GM18507 (cell line): ENCODE results near the gene LYRM4.

Experiments used
- DNase-seq: peaks from one replicate; pipeline ENCODE4 v3.0.0; 2011; ENCODE audit warnings: low read depth; ENCODE audit not compliant: insufficient read length; ENCODE audit errors: extremely low spot score
- FAIRE-seq: peaks from 2 replicates; lab custom pipeline; 2011; peaks lifted over from hg19 to GRCh38; lab: Jason Lieb, UNC

LYRM4 gene

DNA sequence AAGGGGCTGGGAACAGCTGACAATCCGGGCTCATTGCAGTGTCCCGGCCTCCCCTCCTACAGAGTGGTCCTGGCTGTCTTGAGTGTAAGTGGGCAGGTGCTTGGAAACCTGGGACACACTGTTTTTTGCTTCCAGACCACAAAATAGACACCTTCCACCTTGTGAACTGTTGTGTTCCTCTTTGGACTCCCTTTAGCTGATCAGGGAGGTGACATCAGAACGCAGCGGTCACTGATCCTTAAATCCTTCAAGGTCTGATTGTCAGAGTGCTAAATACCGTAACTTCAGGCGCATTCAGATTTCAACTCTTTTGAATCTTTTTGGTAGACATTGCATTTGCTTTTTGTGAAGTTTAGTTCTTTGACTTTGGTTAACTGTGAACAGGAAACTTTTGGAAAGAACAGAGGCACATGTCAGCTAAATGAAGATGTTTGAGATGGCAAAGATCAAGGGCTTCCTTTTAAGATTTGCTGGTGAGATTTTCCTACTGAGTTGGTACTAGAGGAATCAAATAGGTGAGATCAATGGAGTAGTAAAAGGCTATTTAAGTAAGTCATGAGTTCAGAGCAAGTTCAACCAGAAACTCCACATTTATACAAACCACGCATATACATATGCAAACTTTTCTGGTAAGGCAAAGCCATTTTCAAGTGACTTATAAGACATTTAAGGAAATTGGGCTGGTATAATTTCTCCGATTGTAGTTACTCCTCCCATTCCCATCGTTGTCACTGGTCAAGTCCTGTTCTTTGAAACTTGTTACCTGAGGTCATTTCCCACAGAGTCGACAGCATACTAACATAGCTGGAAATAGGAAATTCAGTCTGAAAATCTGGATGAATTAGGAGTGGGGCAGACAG, 169.3 kb downstream of the LYRM4 start:
- no peak for DNase-seq
- peak; percentile 65 for FAIRE-seq

DNA sequence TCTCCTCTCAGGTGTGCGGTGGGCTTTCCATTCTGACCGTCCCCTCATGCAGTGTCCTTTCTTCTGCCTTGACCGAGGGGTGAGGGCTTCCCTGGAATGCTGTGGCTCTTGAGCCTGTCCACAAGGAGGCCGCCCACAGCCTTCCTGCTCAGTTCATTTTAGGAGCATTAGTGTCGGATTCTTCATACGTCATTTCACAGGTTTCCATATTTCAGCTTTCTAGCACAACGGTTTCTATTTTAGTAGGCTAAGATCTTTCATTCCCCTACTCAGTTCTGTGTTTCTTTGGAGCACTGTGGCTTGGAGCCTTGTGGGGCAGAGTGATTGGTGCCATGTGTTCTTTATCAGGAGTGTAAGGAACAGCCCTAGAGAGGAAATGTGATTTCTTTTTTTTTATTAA, 170.1 kb downstream of the LYRM4 start:
- DNase-seq (no peak), FAIRE-seq (peak; percentile 59)

DNA sequence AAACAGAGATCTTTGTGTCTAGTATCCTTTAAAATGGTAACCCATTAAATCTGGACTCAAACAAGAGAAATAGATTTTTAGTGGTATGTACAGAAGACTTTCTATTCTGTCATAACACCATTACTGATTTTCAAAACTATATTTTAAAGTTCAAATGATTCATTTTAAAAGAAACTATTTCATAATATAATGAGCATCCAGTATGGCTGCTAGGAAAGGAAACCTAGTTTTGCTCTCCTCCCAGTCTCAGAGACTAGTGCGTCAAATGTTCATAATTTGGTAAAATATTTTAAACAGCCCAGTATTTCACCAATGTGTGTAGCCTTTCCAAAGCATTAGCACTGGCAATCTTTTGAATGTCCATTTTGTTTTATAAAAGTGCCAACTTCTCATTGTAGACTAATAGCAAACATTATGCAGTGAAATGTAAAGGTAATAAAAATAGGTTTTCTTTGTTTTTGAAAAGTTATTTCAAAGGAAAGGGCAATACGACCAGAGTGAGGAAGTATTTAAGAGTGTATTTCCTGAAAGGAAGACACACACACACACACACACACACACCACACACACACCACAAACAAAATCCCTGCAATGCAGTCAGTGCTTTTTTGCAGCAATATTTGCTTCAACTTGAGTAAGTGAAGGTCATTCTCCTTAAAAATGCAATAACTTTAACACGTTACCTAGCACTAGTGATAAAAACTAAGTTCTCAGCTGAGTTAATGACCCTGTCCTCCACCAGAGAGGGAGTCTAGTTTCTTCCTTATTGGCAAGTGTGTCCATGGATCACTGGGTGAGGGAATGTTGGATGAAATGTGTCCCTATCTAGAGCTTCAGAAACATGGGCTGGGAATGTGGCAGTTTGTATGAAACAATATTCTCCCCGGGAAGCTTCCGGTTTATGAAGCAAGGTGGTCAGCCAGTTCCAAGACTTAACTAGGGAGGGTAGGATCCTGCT, 171.0 kb downstream of the LYRM4 start:
- DNase-seq (no peak), FAIRE-seq (no peak)

DNA sequence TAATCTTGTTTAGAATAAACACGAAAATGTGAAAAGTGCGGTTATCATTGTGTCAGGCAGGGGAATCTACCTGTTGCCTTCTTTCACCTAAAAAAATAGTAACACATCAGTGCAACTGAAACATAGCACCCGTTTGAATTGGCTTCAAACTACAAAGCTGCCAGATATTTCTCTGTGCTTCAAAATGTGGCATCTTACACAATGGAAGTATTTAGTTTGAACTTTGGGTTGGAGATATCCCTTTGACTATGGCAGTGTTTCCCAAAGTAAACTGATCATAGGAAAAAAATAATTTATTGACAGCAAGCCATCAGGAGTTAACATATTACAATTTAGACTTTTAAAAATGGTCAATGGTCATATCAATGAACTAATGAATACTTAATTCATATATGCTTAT, 172.0 kb downstream of the LYRM4 start:
- FAIRE-seq (no peak), DNase-seq (no peak)

DNA sequence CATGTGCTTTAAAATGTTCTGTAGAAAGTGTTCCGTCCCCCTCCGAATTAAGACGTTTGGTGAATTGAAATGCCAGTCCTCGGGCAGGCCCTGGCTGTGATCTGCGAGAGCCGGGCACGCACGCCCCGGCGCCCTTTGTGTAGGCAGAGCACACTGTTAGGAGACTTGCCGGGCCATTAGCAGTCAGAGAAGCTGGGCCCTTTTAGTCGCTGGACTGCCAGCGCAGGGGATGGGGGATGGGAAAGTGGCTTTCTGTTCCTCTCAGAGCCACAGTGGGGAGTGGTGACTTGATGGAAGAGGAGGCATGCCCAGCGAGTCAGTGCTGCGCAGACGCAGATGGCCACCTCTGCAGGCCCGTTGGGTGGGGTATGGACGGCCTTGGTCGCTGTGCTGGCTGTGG, 173.4 kb downstream of the LYRM4 start:
- DNase-seq: no peak
- FAIRE-seq: no peak

DNA sequence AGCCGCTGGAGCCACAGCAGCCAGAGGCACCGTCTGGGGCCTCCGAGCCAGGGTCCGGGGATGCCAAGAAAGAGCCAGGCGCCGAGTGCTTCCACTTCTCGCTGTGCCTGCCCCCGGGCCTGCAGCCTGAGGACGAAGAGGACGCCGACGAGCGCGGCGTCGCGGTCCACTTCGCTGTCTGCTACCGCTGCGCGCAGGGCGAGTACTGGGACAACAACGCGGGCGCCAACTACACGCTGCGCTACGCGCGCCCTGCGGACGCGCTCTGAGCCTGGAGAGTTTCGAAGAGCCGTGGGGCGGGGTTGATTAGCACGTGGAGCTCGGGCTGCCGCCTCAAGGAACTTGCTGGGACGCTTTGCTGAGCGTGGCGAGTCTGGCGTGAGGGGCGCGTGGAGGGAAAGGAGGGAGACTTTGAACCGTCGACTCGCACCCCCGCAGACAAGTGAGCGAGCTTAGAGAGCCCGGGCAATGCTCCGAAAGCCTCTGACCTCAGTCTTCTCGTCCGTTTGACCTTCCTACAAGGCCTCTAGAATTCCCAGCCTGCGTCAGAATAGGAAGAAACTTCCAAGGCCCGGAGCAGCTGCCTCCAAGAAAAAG, 174.4 kb downstream of the LYRM4 start:
- DNase-seq (no peak), FAIRE-seq (no peak)

DNA sequence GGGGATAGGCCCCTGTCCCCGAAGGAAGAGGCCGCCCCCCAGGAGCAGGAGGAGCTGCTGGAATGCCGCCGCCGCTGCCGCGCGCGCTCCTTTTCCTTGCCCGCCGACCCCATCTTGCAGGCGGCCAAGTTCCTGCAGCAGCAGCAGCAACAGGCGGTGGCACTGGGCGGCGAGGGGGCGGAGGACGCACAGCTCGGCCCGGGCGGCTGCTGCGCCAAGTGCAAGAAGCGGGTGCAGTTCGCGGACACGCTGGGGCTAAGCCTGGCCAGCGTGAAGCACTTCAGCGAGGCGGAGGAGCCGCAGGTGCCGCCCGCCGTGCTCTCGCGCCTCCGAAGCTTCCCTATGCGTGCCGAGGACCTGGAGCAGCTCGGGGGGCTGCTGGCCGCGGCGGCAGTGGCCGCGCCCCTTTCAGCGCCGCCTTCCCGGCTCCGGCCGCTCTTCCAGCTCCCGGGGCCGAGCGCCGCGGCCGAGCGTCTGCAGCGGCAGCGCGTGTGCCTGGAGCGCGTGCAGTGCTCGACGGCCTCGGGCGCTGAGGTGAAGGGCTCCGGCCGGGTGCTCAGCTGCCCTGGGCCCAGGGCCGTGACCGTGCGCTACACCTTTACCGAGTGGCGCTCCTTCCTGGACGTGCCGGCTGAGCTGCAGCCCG, 175.0 kb downstream of the LYRM4 start:
- no peak for DNase-seq
- no peak for FAIRE-seq

DNA sequence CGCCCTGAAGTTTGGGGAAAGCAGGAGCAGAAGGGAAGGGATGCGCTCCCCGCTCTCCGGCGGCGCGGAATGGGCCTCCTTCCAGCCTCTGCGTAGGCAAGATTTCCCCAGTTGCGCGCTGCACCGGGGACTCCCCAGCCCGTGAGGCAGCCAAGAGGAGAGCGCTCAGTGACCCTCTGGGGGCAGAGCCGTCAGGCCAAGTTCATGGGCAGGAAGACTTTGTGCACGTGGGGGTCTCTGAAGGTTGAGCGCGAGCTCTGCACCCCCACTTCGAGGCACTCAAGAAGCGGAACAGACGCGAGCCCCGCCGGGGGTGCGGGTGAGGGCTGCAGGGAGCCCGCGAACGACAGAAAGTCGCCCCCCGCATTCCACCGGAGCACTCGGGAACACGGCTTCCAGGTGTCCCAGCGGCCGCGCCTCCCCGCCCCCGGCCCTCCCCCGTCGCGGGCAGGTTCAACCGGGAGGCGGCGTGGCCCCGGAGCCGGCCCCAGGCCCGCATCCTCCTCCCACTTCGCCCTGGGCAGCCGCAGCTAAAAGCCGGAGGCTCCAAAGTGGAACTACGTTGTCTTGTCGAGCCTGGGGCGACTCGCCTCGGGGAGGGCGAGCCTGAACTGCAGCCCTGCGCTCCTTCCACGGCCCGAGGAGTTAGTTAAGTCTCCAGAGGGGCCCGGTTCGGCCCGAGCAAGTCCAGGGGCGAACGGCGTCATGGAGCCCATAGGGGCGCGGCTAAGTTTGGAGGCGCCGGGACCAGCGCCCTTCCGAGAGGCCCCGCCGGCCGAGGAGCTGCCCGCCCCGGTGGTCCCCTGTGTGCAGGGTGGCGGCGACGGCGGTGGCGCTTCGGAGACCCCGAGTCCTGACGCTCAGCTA, 175.7 kb downstream of the LYRM4 start, which contains the start of gene PPP1R3G:
Gene PPP1R3G (plus strand): TSS at position 561 of the 867 bp plus-strand sequence. CDS start 145 bp downstream, at position 706.
- FAIRE-seq (peak; percentile 59), DNase-seq (no peak)

DNA sequence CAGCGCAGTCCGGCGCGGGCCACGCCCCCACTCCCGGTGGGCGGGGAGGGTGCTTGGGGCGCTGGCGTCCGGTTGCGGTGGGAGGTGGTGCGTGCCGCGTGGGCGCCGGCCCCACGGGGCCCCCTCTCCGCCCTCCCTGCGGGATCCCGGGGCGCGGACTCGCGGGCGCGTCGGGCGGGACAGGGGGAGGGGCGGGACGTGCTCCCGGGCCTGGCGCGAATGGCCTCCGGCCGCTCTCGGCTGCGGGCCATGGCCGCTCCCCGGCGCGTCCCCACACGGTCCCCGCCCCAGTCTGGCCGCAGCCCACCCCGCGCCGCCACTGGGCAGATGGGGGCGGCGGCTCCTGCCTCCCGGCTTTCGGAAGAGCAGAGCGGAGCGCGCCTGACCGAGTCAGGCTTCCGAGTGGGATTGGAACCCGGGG, 176.4 kb downstream of the LYRM4 start:
- FAIRE-seq: no peak
- DNase-seq: no peak

DNA sequence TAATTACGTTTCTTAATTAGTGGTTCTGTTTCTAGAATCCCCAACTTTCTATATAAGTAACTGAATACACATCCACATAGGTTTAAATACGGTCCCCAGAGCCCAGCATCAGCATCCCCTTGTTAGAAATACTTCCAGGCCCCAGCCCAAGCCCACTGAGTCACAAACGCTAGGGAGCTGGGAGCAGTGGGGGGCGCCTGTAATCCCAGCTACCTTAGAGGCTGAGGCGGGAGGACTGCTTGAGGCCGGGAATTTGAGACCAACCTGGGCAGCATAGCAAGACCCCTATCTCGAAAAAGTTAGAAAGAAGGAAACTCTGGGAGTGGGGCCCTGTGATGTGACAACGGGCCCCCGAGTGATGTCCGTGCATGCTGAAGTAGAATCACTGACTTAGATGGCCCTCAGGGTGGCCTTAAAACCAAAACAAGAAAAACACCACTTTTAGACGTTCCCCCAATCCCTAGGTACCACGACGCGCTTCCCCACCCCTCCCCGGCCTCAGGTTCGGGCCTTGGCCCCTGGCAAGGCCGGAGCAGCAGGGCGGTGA, 176.9 kb downstream of the LYRM4 start:
- DNase-seq: no peak
- no peak for FAIRE-seq

DNA sequence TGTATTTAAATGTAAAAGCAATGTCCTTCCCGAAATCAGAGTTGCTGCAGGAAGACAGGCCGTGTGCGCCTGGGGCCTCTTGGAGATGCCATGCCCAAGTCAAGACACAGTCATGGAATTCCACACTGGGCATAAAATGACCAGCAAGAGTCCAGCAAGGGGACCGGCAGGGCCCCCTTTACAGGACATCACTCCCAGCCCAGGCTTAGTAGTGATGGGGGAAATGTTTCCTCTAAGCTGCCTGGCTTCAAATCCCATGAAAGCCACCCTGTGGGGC, 177.5 kb downstream of the LYRM4 start:
- FAIRE-seq (no peak), DNase-seq (no peak)

DNA sequence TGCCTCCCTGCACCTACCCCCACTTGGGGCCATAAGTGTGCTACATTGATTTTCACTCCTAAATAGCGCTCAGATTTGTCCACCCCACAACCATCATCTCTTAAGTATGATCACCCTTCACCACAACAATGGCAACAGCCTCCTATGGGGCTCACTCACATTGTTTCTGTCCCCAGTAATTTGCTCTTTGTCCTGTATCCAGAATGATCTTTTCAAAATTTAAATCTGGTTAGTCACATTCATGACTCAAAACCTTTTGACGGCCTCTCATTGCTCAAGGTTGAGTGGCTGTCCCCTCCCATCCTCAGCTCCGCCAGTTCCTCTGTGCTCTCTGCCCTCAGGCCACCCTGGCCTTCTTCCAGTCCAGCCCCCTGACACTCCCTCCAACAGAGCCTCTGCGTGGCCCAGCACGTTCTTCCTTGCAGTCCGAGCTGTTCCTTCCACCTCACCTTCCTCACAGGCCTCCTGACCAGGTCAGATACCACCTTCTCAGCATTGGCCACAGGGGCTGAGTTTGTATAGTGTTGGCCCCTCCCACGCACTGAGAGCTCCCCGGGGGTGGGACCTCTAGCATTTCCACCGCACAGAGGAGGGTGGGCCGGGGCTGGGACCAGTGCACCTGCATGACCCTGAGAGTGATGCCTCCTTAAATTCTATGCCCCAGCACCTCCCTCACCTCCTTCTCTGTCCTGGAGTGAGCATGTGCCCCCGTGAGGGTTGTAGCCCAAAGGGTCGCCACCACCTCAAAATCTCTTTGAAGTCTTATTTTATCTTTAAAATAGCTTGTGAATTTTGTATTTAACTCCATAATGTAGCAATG, 178.1 kb downstream of the LYRM4 start:
- no peak for DNase-seq
- no peak for FAIRE-seq

DNA sequence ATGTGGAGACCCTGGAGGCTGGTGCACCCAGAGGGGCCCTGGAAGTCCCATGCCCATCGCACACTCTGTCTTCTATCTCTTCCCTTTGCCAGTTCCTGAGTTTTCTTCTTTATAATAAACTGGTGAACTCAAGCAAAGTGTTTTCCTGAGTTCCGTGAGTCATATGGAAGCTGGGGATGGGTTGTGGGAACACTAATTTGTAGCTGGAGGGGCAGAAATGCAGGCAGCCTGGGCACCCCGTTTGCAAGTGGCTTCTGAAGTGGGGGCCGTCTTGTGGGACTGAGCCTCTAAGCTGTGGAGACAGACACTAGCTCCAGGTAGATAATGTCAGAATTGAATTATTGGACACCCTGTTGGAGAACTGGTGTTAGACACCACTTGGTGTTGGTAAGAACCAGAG, 178.8 kb downstream of the LYRM4 start:
- no peak for FAIRE-seq

DNA sequence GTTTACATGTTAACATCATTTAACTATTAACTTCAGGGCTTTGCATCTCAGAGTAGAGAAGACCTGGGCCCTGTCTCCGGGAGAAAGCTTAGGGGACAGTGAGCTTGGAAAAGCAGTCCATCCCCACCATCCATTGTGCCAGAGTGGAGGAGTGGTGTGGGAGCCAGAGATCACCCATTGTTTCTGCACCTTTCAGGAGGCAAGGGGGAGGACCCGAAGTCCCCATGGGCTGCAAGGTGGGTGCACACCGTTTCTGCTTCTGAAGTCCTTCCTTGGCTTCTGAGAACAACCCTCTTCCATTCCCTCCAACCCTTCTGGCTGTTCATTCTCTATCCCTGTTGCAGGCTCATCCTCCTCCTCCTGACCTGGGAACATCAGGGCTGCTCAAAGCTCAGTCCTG, 179.6 kb downstream of the LYRM4 start:
- FAIRE-seq (no peak), DNase-seq (no peak)

More for the DNA sequence above, 178.8 kb downstream of the LYRM4 start:
- DNase-seq: no peak

DNA sequence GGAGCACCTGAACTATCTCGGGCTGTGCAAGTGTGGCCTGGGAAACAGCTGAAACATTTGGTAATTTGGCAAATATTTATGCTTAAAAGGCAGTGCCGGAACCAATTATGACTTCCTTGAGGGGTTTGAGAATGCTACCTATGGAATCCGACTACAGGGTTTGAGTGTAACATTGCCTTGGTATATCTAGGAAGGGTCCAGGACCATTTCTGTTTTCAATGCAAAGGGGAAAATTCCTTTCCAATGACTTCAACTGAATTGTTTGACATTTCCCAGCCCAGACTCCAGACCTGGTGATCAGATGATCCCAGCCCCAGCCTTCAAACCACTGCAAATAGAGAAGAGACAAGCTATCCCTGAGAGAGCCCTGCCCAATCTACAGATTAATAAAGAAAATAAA, 180.2 kb downstream of the LYRM4 start:
- FAIRE-seq (no peak), DNase-seq (no peak)

DNA sequence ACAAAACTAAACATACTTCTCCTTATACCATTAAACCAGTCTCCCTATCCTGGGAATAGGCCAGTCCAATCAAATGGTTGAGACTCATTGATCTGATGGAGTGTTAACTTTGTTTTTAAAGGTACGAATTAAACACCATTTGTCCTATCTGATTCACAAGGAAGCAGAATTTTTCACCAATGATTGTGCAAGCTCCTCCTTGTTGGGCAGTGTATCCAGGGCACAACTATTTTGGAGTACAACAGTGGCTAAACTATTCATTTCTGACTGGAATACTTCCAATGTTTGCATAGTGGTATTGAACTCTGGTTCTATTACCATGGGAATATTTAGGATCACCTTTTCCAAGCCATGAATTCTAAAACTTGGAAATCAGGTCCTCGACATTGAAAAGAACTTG, 181.1 kb downstream of the LYRM4 start:
- FAIRE-seq (no peak), DNase-seq (no peak)

DNA sequence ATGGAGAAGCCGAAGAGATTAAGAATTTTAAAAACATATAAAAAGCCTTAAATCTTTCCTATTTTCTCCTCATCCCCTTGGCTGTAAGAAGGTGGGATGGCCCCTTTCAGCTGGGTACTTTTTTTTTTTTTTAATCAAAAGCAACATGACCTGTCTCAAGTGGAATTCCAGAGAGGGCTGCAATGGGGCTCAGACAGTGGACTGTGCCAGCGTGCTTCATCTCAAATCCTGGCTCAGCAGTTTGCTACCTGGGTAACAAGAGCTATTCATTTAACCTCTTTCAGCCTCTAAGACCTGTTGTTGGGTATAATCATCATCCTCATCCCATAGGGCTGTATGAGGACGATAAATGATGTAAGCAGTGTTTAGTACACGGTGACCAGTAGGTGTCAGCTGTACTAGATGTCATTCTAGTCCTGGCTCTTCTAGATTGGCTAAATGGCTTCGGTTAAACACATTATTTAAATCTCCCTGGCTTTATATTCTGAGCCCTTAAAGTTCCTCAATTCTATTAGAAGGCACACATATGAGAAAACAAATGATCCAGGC, 182.6 kb downstream of the LYRM4 start:
- DNase-seq (no peak), FAIRE-seq (no peak)

DNA sequence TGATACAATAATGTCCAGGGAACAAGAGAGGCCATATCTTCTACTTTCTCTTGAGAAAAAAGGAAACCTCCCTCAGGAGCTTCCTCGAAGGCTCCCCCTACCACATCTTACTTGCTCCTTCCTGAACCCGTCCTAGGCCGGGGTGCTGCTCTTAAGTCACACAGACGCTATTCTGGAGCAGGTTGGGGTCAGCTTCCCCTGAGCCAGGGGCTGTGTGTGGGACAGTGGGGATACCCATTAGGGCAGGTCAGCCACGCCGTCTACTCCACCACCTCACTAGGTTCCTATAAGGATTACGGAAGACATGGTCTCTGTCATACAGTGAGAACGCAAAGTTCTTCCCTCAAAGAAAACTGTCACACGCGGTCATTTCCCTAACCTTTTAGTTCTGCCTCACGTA, 183.8 kb downstream of the LYRM4 start:
- DNase-seq (no peak), FAIRE-seq (no peak)
